ENCODE results near the gene SAMM50. TPM values are rescaled to one million over a fixed set of nuclear protein-coding genes. Genes with fewer than 3 reads are reported as not detected.
A peak's percentile ranks its signal among the peaks of the same experiment; 100 is the strongest.

The SAMM50 gene
- total and polyA plus RNA-seq, 4 donors, result 19.2 to 30.1 (median 26.0) TPM

- no peaks in the 10 kb centered on the region for H3K36me3 ChIP-seq (ENCODE audit: control insufficient read depth in 4 of 4, insufficient read depth in 3 of 4, low read depth in 1 of 4, low read length in 3 of 4)
- H3K4me1 ChIP-seq (ENCODE audit: control insufficient read depth in 4 of 4, insufficient read depth in 4 of 4, low read length in 3 of 4), result peaks cover 7 to 17% (median 11%) of the 10 kb centered on the region in 4 donors
- H3K4me3 ChIP-seq (ENCODE audit: low read depth in 1 of 3, low read length in 3 of 3), result peak overlapping the region in 1 of 3 donors; percentile 73
- WGBS, result 85% methylated on average over 26 of the region's 26 CpGs
- no peaks in the 10 kb centered on the region for H3K27me3 ChIP-seq (ENCODE audit: control insufficient read depth in 4 of 4, insufficient read depth in 4 of 4, low read length in 3 of 4)
- H3K27ac ChIP-seq (ENCODE audit: low read depth in 1 of 2, low read length in 2 of 2), result peak overlapping the region; percentile 89 to 91
- H3K9ac ChIP-seq (ENCODE audit: low read depth in 1 of 2, low read length in 2 of 2), result peak overlapping the region in 1 of 2 donors; percentile 48
- TF ChIP-seq FOXA1 (IDR thresholded peaks at IDR 0.05), result no peak
- TF ChIP-seq HNF4A (conservative IDR thresholded peaks at IDR 0.05), result no peak
- TF ChIP-seq YY1 (IDR thresholded peaks at IDR 0.05), result no peak
- TF ChIP-seq ZBTB33 (IDR thresholded peaks at IDR 0.05), result no peak
- no peak for TF ChIP-seq CTCF (IDR thresholded peaks at IDR 0.05; ENCODE audit: low read depth, low read length, missing input control)
- TF ChIP-seq HNF4G (IDR thresholded peaks at IDR 0.05), result no peak
- no peak for TF ChIP-seq MAX (IDR thresholded peaks at IDR 0.05)
- no peak for TF ChIP-seq GABPA (IDR thresholded peaks at IDR 0.05 in 1 of 2, conservative IDR thresholded peaks at IDR 0.05 in 1 of 2)
- TF ChIP-seq SP1 (IDR thresholded peaks at IDR 0.05), result no peak
- no peak for TF ChIP-seq ATF3 (IDR thresholded peaks at IDR 0.05)
- DNase-seq (ENCODE audit: low spot score), result no peak
- no peaks in the 10 kb centered on the region for H3K9me3 ChIP-seq (ENCODE audit: control insufficient read depth in 4 of 4, low read length in 3 of 4)
Observed at GRCh38 chr22:44025171-44026065, 70.2 kb downstream of the SAMM50 start.

GRCh38 chr22:44026066-44026629 is 70.9 kb downstream of the SAMM50 start:
- no peaks in the 10 kb centered on the region for H3K27me3 ChIP-seq (ENCODE audit: control insufficient read depth in 4 of 4, insufficient read depth in 4 of 4, low read length in 3 of 4)
- peak overlapping the region; percentile 89 to 91 for H3K27ac ChIP-seq (ENCODE audit: low read depth in 1 of 2, low read length in 2 of 2)
- H3K9ac ChIP-seq (ENCODE audit: low read depth in 1 of 2, low read length in 2 of 2), result peak overlapping the region in 1 of 2 donors; percentile 48
- H3K4me1 ChIP-seq (ENCODE audit: control insufficient read depth in 4 of 4, insufficient read depth in 4 of 4, low read length in 3 of 4), result peaks cover 7 to 17% (median 11%) of the 10 kb centered on the region in 4 donors
- no peaks in the 10 kb centered on the region for H3K36me3 ChIP-seq (ENCODE audit: control insufficient read depth in 4 of 4, insufficient read depth in 3 of 4, low read depth in 1 of 4, low read length in 3 of 4)
- DNase-seq (ENCODE audit: low spot score), result no peak
- TF ChIP-seq GABPA (IDR thresholded peaks at IDR 0.05 in 1 of 2, conservative IDR thresholded peaks at IDR 0.05 in 1 of 2) (no peak), HNF4G (IDR thresholded peaks at IDR 0.05) (no peak), RXRA (IDR thresholded peaks at IDR 0.05) (no peak), ATF3 (IDR thresholded peaks at IDR 0.05) (no peak), ZBTB33 (IDR thresholded peaks at IDR 0.05) (no peak), MAX (IDR thresholded peaks at IDR 0.05) (no peak), SP1 (IDR thresholded peaks at IDR 0.05) (no peak), RAD21 (IDR thresholded peaks at IDR 0.05) (no peak), TAF1 (conservative IDR thresholded peaks at IDR 0.05) (no peak), YY1 (IDR thresholded peaks at IDR 0.05) (no peak), NR2F2 (IDR thresholded peaks at IDR 0.05) (no peak), FOXA2 (IDR thresholded peaks at IDR 0.05) (no peak), EGR1 (IDR thresholded peaks at IDR 0.05; ENCODE audit: low read depth in 2 of 2) (no peak), HNF4A (conservative IDR thresholded peaks at IDR 0.05) (no peak), FOXA1 (IDR thresholded peaks at IDR 0.05) (no peak), JUND (IDR thresholded peaks at IDR 0.05) (no peak)
- TF ChIP-seq, protein P1, sequence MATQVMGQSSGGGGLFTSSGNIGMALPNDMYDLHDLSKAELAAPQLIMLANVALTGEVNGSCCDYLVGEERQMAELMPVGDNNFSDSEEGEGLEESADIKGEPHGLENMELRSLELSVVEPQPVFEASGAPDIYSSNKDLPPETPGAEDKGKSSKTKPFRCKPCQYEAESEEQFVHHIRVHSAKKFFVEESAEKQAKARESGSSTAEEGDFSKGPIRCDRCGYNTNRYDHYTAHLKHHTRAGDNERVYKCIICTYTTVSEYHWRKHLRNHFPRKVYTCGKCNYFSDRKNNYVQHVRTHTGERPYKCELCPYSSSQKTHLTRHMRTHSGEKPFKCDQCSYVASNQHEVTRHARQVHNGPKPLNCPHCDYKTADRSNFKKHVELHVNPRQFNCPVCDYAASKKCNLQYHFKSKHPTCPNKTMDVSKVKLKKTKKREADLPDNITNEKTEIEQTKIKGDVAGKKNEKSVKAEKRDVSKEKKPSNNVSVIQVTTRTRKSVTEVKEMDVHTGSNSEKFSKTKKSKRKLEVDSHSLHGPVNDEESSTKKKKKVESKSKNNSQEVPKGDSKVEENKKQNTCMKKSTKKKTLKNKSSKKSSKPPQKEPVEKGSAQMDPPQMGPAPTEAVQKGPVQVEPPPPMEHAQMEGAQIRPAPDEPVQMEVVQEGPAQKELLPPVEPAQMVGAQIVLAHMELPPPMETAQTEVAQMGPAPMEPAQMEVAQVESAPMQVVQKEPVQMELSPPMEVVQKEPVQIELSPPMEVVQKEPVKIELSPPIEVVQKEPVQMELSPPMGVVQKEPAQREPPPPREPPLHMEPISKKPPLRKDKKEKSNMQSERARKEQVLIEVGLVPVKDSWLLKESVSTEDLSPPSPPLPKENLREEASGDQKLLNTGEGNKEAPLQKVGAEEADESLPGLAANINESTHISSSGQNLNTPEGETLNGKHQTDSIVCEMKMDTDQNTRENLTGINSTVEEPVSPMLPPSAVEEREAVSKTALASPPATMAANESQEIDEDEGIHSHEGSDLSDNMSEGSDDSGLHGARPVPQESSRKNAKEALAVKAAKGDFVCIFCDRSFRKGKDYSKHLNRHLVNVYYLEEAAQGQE (IDR thresholded peaks at IDR 0.05), result no peak
- no peaks in the 10 kb centered on the region for H3K9me3 ChIP-seq (ENCODE audit: control insufficient read depth in 4 of 4, low read length in 3 of 4)
- H3K4me3 ChIP-seq (ENCODE audit: low read depth in 1 of 3, low read length in 3 of 3), result no peak overlapping the region
- 74% methylated on average over 17 of the region's 17 CpGs for WGBS

Measured in liver (tissue), 9 donors.